AG09309 (cell line): ENCODE measurements around the gene CDC42SE1.
A peak's percentile ranks its signal among the peaks of the same experiment; 100 is the strongest.

Source experiments
- DNase-seq: peaks from one replicate; pipeline ENCODE4 v3.0.0-alpha.2; 2010; ENCODE audit warnings: low read depth
- H3K4me3 ChIP-seq: 2 replicates; pipeline ENCODE4 v1.5.1; 2011; ENCODE audit warnings: mild to moderate bottlenecking, low read depth, low read length, moderate library complexity; ENCODE audit not compliant: control insufficient read depth
- TF ChIP-seq, protein P1 (sequence below): IDR thresholded peaks from 2 replicates; pipeline ENCODE4 v1.5.1; 2011; ENCODE audit warnings: mild to moderate bottlenecking, low read depth, low read length, inconsistent platforms; ENCODE audit not compliant: insufficient read depth, control insufficient read depth; ENCODE audit errors: missing control alignments

CDC42SE1 gene

DNA sequence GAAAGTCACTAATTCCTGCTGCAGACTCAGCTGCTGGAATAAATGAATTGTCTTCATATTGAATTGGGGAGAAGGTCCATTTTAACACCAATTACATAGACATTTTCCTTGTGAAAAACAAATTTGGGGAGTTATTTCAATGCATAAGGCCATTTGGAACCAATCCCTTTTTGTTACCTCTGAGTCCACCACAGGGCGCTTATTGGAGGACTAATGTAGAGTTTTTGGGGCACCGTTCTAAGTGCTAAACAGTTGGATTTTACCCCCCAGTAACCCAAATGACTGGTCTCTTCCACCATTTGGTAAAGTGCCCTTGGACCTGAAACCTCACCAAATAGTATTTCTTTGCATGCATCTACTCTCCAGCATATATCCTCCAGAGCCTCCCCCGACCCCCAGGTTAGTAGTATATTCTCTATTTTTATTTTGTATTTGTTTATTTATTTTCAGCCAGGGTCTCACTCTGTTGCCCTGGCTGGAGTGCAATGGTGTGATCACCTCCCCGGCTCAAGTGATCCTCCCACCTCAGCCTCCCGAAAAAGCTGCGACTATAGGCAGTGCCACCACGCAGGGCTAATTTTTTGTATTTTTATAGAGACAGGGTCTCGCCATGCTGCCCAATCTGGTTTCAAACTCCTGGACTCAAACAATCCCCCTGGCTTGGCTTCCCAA is 49.6 kb downstream of the CDC42SE1 start:
- TF ChIP-seq, protein P1, sequence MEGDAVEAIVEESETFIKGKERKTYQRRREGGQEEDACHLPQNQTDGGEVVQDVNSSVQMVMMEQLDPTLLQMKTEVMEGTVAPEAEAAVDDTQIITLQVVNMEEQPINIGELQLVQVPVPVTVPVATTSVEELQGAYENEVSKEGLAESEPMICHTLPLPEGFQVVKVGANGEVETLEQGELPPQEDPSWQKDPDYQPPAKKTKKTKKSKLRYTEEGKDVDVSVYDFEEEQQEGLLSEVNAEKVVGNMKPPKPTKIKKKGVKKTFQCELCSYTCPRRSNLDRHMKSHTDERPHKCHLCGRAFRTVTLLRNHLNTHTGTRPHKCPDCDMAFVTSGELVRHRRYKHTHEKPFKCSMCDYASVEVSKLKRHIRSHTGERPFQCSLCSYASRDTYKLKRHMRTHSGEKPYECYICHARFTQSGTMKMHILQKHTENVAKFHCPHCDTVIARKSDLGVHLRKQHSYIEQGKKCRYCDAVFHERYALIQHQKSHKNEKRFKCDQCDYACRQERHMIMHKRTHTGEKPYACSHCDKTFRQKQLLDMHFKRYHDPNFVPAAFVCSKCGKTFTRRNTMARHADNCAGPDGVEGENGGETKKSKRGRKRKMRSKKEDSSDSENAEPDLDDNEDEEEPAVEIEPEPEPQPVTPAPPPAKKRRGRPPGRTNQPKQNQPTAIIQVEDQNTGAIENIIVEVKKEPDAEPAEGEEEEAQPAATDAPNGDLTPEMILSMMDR = no peak
- H3K4me3 ChIP-seq = no peak overlapping the region
- DNase-seq = no peak

DNA sequence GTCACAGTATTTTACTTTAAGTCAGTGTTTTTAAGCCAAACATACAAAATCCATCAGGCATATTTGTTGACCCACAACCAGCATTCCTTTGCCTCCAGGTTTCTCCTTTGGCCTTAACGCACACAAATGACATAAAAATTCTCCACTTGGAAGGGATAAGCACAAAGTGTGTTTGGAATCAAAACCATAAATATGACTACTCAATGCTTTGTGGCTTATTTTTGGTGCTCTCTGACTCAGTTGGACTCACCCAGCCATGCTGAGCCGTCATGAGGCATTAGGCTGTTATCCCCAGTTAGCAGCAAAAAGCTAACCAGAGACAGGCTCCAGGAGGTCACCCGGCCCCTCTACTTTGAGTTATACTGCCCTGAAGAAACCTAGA is 50.2 kb downstream of the CDC42SE1 start:
- DNase-seq = no peak
- TF ChIP-seq, protein P1 = no peak
- peak overlapping the region; percentile 93 for H3K4me3 ChIP-seq

DNA sequence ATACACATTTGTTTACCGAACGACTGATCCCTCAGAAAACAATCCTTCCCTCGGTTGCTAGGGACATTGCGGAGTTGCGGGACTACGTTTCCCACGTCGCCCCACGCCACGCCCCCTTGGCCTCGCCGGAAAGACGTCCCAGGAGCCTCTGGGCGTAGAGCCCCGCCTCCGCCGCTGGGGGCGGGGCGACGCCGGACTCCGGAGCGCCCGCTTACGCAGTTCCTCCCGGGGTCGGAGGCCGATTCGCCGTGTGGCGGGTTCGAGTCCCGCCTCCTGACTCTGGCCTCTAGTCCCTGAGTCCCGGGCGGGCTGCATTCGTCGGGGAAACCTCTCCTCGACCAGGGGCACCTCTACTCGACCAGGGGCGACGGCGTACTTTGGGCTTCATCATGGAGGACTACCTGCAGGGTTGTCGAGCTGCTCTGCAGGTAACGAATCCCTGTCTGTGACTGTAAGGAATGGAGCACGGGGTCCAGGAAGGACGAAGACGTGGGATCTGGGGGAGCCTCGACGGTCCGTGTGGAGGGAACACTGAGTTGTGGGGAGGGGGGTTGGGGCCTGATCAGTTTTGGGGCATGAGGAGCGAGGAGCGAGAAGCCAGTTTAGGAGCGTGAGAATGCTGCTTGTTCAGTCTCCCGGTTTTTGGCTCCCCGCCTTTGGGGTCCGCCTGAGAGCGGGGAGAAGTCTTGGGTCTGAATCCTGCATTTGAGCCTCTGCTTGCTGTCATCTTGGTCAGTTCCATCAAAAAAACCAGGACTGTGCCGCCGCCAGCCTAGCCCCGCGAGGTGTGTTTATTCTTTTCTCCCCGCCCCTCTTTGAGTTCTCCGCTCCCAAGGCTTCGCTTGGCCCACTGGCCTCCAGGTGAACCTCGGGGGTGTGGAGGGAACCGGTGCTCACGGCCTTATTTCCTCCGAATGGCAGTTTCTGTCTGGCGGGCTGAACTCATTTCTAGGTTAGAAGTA is 50.9 kb downstream of the CDC42SE1 start, which contains the start of gene PRUNE1:
PRUNE1 (plus strand) TSS at position 206 of the 962 bp plus-strand sequence; CDS start at position 390, 184 bp downstream.
- TF ChIP-seq, protein P1 = no peak
- DNase-seq = peak; percentile 80
- peak within 1 kb of the TSS; percentile 93 for H3K4me3 ChIP-seq

GRCh38 chr1:151007853-151008243 is 51.6 kb downstream of the CDC42SE1 start:
- H3K4me3 ChIP-seq = peak overlapping the region; percentile 93
- DNase-seq = no peak
- TF ChIP-seq, protein P1 = no peak

GRCh38 chr1:151006327-151007052 is 52.9 kb downstream of the CDC42SE1 start, which contains the start of gene MINDY1:
Gene MINDY1, minus strand, starts transcription at chr1:151006902. Its CDS starts 4,285 bp downstream, at chr1:151002617.
- DNase-seq = peak; percentile 67
- TF ChIP-seq, protein P1 = peak; percentile 55
- H3K4me3 ChIP-seq = peak within 1 kb of the TSS; percentile 54

DNA sequence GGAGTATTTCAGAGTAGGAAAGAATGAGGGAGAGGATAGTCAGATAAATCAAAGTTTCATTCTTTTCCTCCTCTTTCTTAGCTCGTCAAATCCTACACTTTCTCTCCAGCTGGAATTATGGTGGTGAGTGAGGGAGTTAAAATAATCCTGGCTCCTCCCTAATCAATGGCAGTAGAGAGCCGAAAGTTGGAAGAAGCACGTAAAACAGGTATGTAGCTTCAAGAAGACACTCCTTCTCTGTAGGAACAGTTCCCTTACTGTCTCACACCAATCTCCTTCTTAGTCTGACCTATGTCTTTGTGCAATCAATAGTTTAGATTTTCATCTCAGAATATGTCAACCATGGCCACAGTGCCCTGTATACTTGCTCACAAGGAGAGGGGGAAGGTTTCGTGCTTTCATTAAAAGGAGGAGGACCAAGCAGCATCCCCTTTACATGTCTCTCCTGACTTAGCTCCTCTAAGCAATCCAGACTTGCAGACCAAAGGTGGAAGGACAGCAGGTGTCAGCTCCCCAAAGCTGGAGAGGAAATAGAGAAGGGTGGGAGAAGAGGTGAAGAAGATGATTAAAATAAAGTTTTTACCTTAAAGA is 53.6 kb downstream of the CDC42SE1 start:
- peak overlapping the region; percentile 54 for H3K4me3 ChIP-seq
- DNase-seq = no peak
- TF ChIP-seq, protein P1 = no peak
